B cell (primary cell): ENCODE data around the gene KRT74. TPM values are rescaled to one million over a fixed set of nuclear protein-coding genes. Genes with fewer than 3 reads are reported as not detected.

Experiments used
- ATAC-seq: fragments of 200-7000 bp; cut with Tn5 transposase; one replicate; pipeline ENCODE4 v1.10.0; 2021; ENCODE audit warnings: low read depth, mild to moderate bottlenecking, moderate number of reproducible peaks, moderate library complexity
- CTCF ChIA-PET: fragments of 350-600 bp; sonication (Branson Sonifier 250); formaldehyde crosslinking; loops from one replicate; lab custom pipeline; 2021; ENCODE audit warnings: antibody characterized with exemption, inconsistent platforms; lab: Charles Lee
- POLR2A ChIA-PET: fragments of 350-600 bp; sonication (Branson Sonifier 250); formaldehyde crosslinking; loops from one replicate; lab custom pipeline; 2021; ENCODE audit warnings: antibody characterized with exemption; lab: Charles Lee
- DNase-seq: peaks from one replicate; pipeline ENCODE4 v3.0.0; 2013
- H2AFZ ChIP-seq: 2 replicates; pipeline ENCODE4 v1.6.1; 2012; ENCODE audit warnings: mild to moderate bottlenecking, low read depth, low read length; ENCODE audit not compliant: insufficient read depth, poor library complexity, severe bottlenecking
- H3K27ac ChIP-seq, 2 donors: 1 replicate in 1 of 2; 2 replicates in 1 of 2; pipeline ENCODE4 v1.5.1; 2012 to 2013; ENCODE audit warnings: low read length in 2 of 2, mild to moderate bottlenecking in 2 of 2, moderate library complexity in 1 of 2
- H3K27me3 ChIP-seq, 4 experiments: fragments of 200-600 bp in 1 of 4; sonication (generic) in 1 of 4; replicated peaks in 1 of 4; 1 replicate in 2 of 4; 2 replicates in 2 of 4; pipeline versions ENCODE4 v1.6.1 to v1.7.0; 2013 to 2016; ENCODE audit warnings: low read length in 3 of 4, mild to moderate bottlenecking in 2 of 4, mixed read lengths in 1 of 4, moderate library complexity in 1 of 4; ENCODE audit not compliant: insufficient read depth in 4 of 4, control insufficient read depth in 3 of 4; ENCODE audit errors: control extremely low read depth in 1 of 4
- H3K36me3 ChIP-seq, 2 experiments: replicated peaks in 1 of 2; 1 replicate in 1 of 2; 2 replicates in 1 of 2; pipeline versions ENCODE4 v1.6.1 to v1.7.1; 2013; ENCODE audit warnings: low read length in 1 of 2; ENCODE audit not compliant: insufficient read depth in 2 of 2, control insufficient read depth in 1 of 2; ENCODE audit errors: control extremely low read depth in 1 of 2, extremely low read depth in 1 of 2
- H3K4me1 ChIP-seq, 2 donors: fragments of 200-600 bp in 1 of 2; sonication (generic) in 1 of 2; 1 replicate in 1 of 2; 2 replicates in 1 of 2; pipeline versions ENCODE4 v1.5.1 to v1.6.1; 2013 to 2017; ENCODE audit warnings: low read length in 2 of 2; ENCODE audit not compliant: control insufficient read depth in 2 of 2, insufficient read depth in 2 of 2
- H3K4me2 ChIP-seq: replicated peaks from 2 replicates; pipeline ENCODE3; 2012; ENCODE audit warnings: mild to moderate bottlenecking, low read depth, low read length; ENCODE audit not compliant: poor library complexity, severe bottlenecking
- H3K4me3 ChIP-seq, 5 experiments: fragments of 200-600 bp in 1 of 5; sonication (generic) in 1 of 5; 1 replicate in 3 of 5; 2 replicates in 2 of 5; pipeline versions ENCODE4 v1.5.1 to v1.7.0; 2011 to 2016; ENCODE audit warnings: low read length in 4 of 5, mild to moderate bottlenecking in 4 of 5, low read depth in 2 of 5, control low read depth in 1 of 5, moderate library complexity in 1 of 5; ENCODE audit not compliant: insufficient read depth in 1 of 5; ENCODE audit errors: control extremely low read depth in 1 of 5, extremely low read depth in 1 of 5
- H3K79me2 ChIP-seq: fragments of 200-600 bp; sonication (generic); one replicate; pipeline ENCODE4 v1.6.0; 2016; ENCODE audit warnings: low read length; ENCODE audit not compliant: control insufficient read depth, insufficient read depth
- H3K9ac ChIP-seq: fragments of 200-600 bp; sonication (generic); 2 replicates; pipeline ENCODE4 v1.6.1; 2017; ENCODE audit warnings: mild to moderate bottlenecking, low read length, moderate library complexity
- H3K9me3 ChIP-seq, 3 donors: one replicate each; pipeline versions ENCODE4 v1.6.1 to v1.7.1; 2013; ENCODE audit warnings: low read length in 2 of 3; ENCODE audit not compliant: control insufficient read depth in 2 of 3, insufficient read depth in 1 of 3; ENCODE audit errors: control extremely low read depth in 1 of 3
- H4K20me1 ChIP-seq: 2 replicates; pipeline ENCODE4 v1.6.0; 2012; ENCODE audit warnings: mild to moderate bottlenecking, low read length; ENCODE audit not compliant: insufficient read depth, control insufficient read depth, poor library complexity, severe bottlenecking
- H3K27ac Mint-ChIP-seq: one replicate; pipeline ENCODE4 v1.8.0; 2021; ENCODE audit warnings: mixed read lengths
- H3K27me3 Mint-ChIP-seq: one replicate; pipeline ENCODE4 v1.8.0; 2021; ENCODE audit warnings: mixed read lengths
- H3K4me1 Mint-ChIP-seq: one replicate; pipeline ENCODE4 v1.8.0; 2021; ENCODE audit warnings: mixed read lengths
- H3K4me3 Mint-ChIP-seq: one replicate; pipeline ENCODE4 v1.8.0; 2021; ENCODE audit warnings: mixed read lengths
- H3K9me3 Mint-ChIP-seq: one replicate; pipeline ENCODE4 v1.8.0; 2022; ENCODE audit warnings: mixed read lengths; ENCODE audit not compliant: insufficient read depth
- EZH2 ChIP-seq: IDR thresholded peaks from 2 replicates; pipeline ENCODE4 v1.6.1; 2012; ENCODE audit warnings: borderline replicate concordance, low read depth, mild to moderate bottlenecking, moderate library complexity, low read length; ENCODE audit not compliant: insufficient read depth, poor library complexity, severe bottlenecking
- WGBS: methylation state at CpG from one replicate; pipeline ENCODE4 v1.1.5; 2013; ENCODE audit warnings: missing lambda C conversion rate; ENCODE audit not compliant: insufficient coverage; 5-methylcytosine and 5-hydroxymethylcytosine counted together
- intact Hi-C: fragments of 100-400 bp; cut with micrococcal nuclease; formaldehyde crosslinking; loops from one replicate; pipeline ENCODE4 v1.10.0; 2022
- polyA plus RNA-seq: library from polyadenylated mRNA; depleted of rRNA; stranded (reverse); fragments of >200 nt; gene quantifications from 2 replicates; pipeline ENCODE4 v1.2.3, GENCODE V29; 2012
- total RNA-seq, 2 donors: library from RNA; stranded (reverse); fragments of 120-200 nt in 1 of 2; gene quantifications; 1 replicate in 1 of 2; 2 replicates in 1 of 2; pipeline versions ENCODE4 v1.2.3 to v1.2.4, GENCODE V29; 2013 to 2022
- TF ChIP-seq, protein P1 (sequence below): fragments of 200-600 bp; IDR thresholded peaks from one replicate; pipeline ENCODE4 v1.8.0; 2022; ENCODE audit warnings: antibody characterized with exemption, mild to moderate bottlenecking

Gene KRT74
- total and polyA plus RNA-seq, 2 donors (not counting 1 experiment from before 2014, with no cell fraction given): not detected

DNA sequence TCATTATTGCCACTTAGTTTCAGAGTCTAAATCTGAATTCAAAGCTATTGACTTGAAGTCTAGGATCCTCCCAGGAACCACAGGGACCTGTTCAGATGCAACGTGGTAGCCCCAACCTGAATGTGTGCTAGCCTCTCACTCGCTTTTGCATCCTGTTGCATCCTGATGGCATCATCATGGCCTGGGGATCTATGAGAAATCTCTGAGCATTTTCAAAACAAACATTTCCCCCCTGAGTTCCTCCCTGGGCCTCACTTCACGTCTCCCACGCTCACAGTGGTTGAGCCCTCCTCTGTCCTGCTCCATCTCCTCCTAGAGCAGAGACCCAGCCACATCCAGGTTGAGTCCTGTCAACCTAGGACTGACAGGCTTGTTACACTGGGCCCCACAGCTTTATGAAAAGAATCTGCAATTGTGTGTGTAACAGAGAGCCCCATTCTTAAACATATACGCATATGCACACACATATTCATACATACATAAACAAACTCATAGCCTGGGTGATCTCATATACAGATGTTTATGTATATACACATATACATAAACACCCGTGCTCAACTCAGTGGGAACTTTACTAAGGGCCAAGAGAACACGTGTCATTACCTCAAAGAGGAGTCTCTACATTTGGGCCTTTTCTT, 33.1 kb upstream of the KRT74 start:
- no peaks in the 10 kb centered on the region for H4K20me1 ChIP-seq
- H3K79me2 ChIP-seq: no peaks in the 10 kb centered on the region
- no peaks in the 10 kb centered on the region for H3K4me1 ChIP-seq
- H3K4me3 ChIP-seq: no peak overlapping the region
- ATAC-seq (no peak), DNase-seq (no peak)
- ChIA-PET POLR2A (no interaction called here), CTCF (no interaction called here)
- intact Hi-C loops: no loop called here
- peaks cover 34% of the 10 kb centered on the region for H3K27me3 Mint-ChIP-seq
- H3K36me3 ChIP-seq: no peaks in the 10 kb centered on the region
- no peak overlapping the region for H3K4me3 Mint-ChIP-seq
- no peak overlapping the region for H3K27ac ChIP-seq
- no peak overlapping the region for H3K4me2 ChIP-seq
- H3K9me3 ChIP-seq: no peaks in the 10 kb centered on the region
- no peak overlapping the region for H2AFZ ChIP-seq
- 90% methylated on average over 5 of the region's 7 CpGs for WGBS
- H3K4me1 Mint-ChIP-seq: no peaks in the 10 kb centered on the region
- no peak for TF ChIP-seq EZH2
- TF ChIP-seq, protein P1, sequence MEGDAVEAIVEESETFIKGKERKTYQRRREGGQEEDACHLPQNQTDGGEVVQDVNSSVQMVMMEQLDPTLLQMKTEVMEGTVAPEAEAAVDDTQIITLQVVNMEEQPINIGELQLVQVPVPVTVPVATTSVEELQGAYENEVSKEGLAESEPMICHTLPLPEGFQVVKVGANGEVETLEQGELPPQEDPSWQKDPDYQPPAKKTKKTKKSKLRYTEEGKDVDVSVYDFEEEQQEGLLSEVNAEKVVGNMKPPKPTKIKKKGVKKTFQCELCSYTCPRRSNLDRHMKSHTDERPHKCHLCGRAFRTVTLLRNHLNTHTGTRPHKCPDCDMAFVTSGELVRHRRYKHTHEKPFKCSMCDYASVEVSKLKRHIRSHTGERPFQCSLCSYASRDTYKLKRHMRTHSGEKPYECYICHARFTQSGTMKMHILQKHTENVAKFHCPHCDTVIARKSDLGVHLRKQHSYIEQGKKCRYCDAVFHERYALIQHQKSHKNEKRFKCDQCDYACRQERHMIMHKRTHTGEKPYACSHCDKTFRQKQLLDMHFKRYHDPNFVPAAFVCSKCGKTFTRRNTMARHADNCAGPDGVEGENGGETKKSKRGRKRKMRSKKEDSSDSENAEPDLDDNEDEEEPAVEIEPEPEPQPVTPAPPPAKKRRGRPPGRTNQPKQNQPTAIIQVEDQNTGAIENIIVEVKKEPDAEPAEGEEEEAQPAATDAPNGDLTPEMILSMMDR: no peak
- no peak overlapping the region for H3K27ac Mint-ChIP-seq
- no peak overlapping the region for H3K9ac ChIP-seq
- peaks cover 0 to 6% (median 2%) of the 10 kb centered on the region in 4 experiments for H3K27me3 ChIP-seq
- H3K9me3 Mint-ChIP-seq: no peaks in the 10 kb centered on the region

DNA sequence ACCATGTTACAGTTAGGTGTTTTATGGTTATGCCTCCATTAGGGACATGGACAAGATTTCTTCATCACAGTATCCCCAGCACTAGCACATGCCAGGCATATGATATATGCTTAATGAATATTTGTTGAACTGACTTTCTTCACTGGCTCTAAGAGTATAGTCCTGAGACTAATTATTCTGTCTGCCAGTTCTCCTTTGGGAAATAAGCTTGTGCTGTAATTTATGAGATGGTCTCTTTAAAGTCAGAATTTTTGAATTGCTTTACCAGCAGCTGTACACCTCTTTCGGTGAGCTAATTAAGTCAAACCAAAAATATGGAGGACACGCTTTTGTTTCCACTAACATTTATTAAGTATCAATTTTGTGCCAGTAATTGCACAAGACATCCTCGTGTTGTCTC, 32.5 kb upstream of the KRT74 start:
- Histone ChIP-seq H3K4me2 (no peak overlapping the region), H3K9ac (no peak overlapping the region), H2AFZ (no peak overlapping the region), H3K79me2 (no peaks in the 10 kb centered on the region), H3K27ac (no peak overlapping the region), H3K27me3 (peaks cover 0 to 12% (median 3%) of the 10 kb centered on the region in 4 experiments), H4K20me1 (no peaks in the 10 kb centered on the region), H3K9me3 (no peaks in the 10 kb centered on the region), H3K4me3 (no peak overlapping the region), H3K36me3 (no peaks in the 10 kb centered on the region), H3K4me1 (no peaks in the 10 kb centered on the region)
- intact Hi-C loops: no loop called here
- H3K27me3 Mint-ChIP-seq: peaks cover 34% of the 10 kb centered on the region
- H3K4me1 Mint-ChIP-seq: no peaks in the 10 kb centered on the region
- DNase-seq: no peak
- no peak for ATAC-seq
- CTCF ChIA-PET: no interaction called here
- H3K4me3 Mint-ChIP-seq: no peak overlapping the region
- H3K9me3 Mint-ChIP-seq: no peaks in the 10 kb centered on the region
- H3K27ac Mint-ChIP-seq: no peak overlapping the region
- 63% methylated on average over 2 of the region's 3 CpGs for WGBS
- POLR2A ChIA-PET: no interaction called here
- TF ChIP-seq, protein P1: no peak
- no peak for TF ChIP-seq EZH2
